Kidney epithelial cell (primary cell): Measurements from ENCODE around the gene CCN2. TPM values are rescaled to one million over a fixed set of nuclear protein-coding genes. Genes with fewer than 3 reads are reported as not detected.

Experiments
- DNase-seq: peaks from one replicate; pipeline ENCODE4 v3.0.0-alpha.2; 2010; ENCODE audit warnings: low read depth
- H3K27me3 ChIP-seq: 2 replicates; pipeline ENCODE4 v1.6.0; 2011; ENCODE audit warnings: low read length; ENCODE audit not compliant: control insufficient read depth, insufficient read depth
- H3K36me3 ChIP-seq: 2 replicates; pipeline ENCODE4 v1.5.1; 2011; ENCODE audit warnings: low read length; ENCODE audit not compliant: control insufficient read depth, insufficient read depth
- H3K4me3 ChIP-seq: 2 replicates; pipeline ENCODE4 v1.5.1; 2011; ENCODE audit warnings: low read depth, mild to moderate bottlenecking, control low read depth, low read length
- total RNA-seq: library from RNA; depleted of rRNA; stranded (reverse); fragments of >200 nt; gene quantifications from 2 replicates; pipeline ENCODE4 v1.2.3, GENCODE V29; 2015
- TF ChIP-seq, protein P1 (sequence below): IDR thresholded peaks from 2 replicates; pipeline ENCODE4 v1.5.1; 2011; ENCODE audit warnings: mild to moderate bottlenecking, moderate library complexity, low read length, control low read depth, inconsistent platforms; ENCODE audit not compliant: insufficient read depth, poor library complexity, severe bottlenecking

Gene CCN2
- total RNA-seq, 1 donor from 2014 or later: 172 TPM

GRCh38 chr6:131995917-131996316 is 44.7 kb upstream of the CCN2 start:
- Histone ChIP-seq H3K4me3 (no peak overlapping the region), H3K27me3 (no peaks in the 10 kb centered on the region), H3K36me3 (no peaks in the 10 kb centered on the region)
- peak; percentile 69 for DNase-seq
- TF ChIP-seq, protein P1, sequence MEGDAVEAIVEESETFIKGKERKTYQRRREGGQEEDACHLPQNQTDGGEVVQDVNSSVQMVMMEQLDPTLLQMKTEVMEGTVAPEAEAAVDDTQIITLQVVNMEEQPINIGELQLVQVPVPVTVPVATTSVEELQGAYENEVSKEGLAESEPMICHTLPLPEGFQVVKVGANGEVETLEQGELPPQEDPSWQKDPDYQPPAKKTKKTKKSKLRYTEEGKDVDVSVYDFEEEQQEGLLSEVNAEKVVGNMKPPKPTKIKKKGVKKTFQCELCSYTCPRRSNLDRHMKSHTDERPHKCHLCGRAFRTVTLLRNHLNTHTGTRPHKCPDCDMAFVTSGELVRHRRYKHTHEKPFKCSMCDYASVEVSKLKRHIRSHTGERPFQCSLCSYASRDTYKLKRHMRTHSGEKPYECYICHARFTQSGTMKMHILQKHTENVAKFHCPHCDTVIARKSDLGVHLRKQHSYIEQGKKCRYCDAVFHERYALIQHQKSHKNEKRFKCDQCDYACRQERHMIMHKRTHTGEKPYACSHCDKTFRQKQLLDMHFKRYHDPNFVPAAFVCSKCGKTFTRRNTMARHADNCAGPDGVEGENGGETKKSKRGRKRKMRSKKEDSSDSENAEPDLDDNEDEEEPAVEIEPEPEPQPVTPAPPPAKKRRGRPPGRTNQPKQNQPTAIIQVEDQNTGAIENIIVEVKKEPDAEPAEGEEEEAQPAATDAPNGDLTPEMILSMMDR: no peak

- DNase-seq: no peak
- no peak overlapping the region for H3K4me3 ChIP-seq
- H3K36me3 ChIP-seq: no peaks in the 10 kb centered on the region
- no peaks in the 10 kb centered on the region for H3K27me3 ChIP-seq
- TF ChIP-seq, protein P1: no peak
Observed at GRCh38 chr6:131992557-131992956, 41.4 kb upstream of the CCN2 start.

DNA sequence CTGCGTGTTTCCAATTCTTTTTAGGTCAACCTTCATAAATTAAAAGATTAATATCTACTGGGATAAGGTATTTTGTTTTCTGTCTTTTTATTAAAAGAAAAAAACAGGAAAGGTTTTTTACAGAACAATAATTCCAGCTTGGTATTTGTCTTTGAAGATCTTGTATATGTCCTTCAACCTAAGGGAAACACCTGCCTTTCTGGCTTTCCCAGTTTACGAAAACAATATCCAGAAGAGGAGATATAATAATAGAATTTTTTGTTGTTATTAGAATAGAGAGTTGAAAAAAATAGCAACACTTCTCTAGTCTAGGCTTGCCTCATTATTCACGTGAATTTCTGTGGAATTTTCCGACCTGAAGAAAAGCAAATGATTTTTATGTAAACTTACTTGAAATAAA is 37.9 kb upstream of the CCN2 start:
- DNase-seq: no peak
- Histone ChIP-seq H3K4me3 (no peak overlapping the region), H3K36me3 (no peaks in the 10 kb centered on the region), H3K27me3 (no peaks in the 10 kb centered on the region)
- TF ChIP-seq, protein P1: no peak

DNA sequence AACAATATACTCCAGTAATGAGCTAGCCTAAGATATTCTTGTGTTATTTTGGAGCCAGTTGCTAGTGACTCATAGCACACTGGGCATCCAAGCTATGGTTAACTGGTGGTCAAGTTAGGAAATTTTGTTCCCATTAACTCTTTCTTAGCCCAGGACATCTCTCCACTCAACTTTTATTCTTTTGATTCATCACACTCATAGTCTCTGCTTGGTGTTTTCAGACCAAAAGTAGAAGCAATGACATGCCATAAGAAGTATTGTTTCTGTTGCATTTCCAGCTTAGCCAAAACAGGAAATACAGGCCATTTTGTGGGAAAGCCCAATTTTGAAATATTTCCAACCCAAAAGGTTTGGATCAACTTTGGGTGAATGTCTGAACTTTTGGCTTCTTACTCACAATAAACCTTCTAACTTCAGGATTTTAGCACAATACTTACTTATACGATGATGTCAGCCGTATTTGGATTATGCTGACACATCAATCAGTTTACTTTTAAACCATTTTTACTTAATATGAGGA is 31.6 kb upstream of the CCN2 start:
- Histone ChIP-seq H3K36me3 (no peaks in the 10 kb centered on the region), H3K27me3 (no peaks in the 10 kb centered on the region), H3K4me3 (no peak overlapping the region)
- TF ChIP-seq, protein P1: no peak
- no peak for DNase-seq

DNA sequence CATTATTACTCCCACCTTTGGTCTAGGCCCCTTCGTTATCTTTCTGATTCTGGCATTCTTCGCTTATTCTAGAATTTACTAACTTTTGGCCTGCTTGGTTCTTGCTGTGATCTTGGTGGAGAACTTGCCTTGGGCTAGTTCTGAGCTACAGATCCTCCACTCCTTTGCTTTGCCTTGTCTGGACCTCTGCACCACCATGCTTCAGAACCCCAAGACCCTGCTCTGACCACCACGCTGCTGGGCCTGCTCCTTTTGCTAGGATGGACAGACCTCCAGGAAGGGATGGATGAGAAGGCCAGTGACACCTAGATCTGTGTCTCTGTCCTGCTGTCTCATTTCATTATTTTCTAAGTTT is 30.4 kb upstream of the CCN2 start:
- Histone ChIP-seq H3K27me3 (no peaks in the 10 kb centered on the region), H3K4me3 (no peak overlapping the region), H3K36me3 (no peaks in the 10 kb centered on the region)
- no peak for DNase-seq
- TF ChIP-seq, protein P1: no peak
